SK-N-SH (cell line): ENCODE measurements around the gene NIF3L1. TPM values are rescaled to one million over a fixed set of nuclear protein-coding genes. Genes with fewer than 3 reads are reported as not detected.

Experiments
- CTCF ChIA-PET: fragments of 300-600, 350-600 bp; formaldehyde crosslinking; extraction: SDS; loops from one replicate; lab custom pipeline; 2021; lab: Yijun Ruan, JAX
- POLR2A ChIA-PET: fragments of 350-600 bp; sonication (Branson Sonifier 250); formaldehyde crosslinking; extraction: SDS; loops from one replicate; lab custom pipeline; 2020; ENCODE audit warnings: antibody characterized with exemption, inconsistent platforms; lab: Yijun Ruan, JAX
- DNase-seq: peaks from one replicate; pipeline ENCODE4 v3.0.0; 2012
- H2AFZ ChIP-seq: fragments of 200-600 bp; sonication (generic); 2 replicates; pipeline ENCODE4 v1.8.1; 2016; ENCODE audit warnings: antibody characterized with exemption, mild to moderate bottlenecking, low read depth
- H3F3A ChIP-seq: fragments of 200-600 bp; sonication (generic); replicated peaks from 2 replicates; pipeline ENCODE3; 2016; ENCODE audit warnings: antibody characterized with exemption, mild to moderate bottlenecking; ENCODE audit not compliant: insufficient read depth
- H3K27ac ChIP-seq, 2 experiments: fragments of 200-500 bp in 1 of 2; fragments of 200-600 bp in 1 of 2; sonication (Bioruptor generic) in 1 of 2; sonication (generic), shearing (Covaris generic) in 1 of 2; 2 replicates each; pipeline versions ENCODE4 v1.5.1 to v1.6.1; 2014 to 2016; ENCODE audit warnings: low read depth in 2 of 2, inconsistent platforms in 1 of 2, low read length in 1 of 2, mild to moderate bottlenecking in 1 of 2, mixed read lengths in 1 of 2
- H3K27me3 ChIP-seq: fragments of 200-600 bp; sonication (generic), shearing (Covaris generic); 2 replicates; pipeline ENCODE4 v1.6.1; 2016; ENCODE audit warnings: mixed run types; ENCODE audit not compliant: insufficient read depth
- H3K36me3 ChIP-seq, 2 experiments: fragments of 200-500 bp in 1 of 2; fragments of 200-600 bp in 1 of 2; sonication (Bioruptor generic) in 1 of 2; sonication (generic) in 1 of 2; replicated peaks in 1 of 2; 2 replicates each; pipeline versions ENCODE3 to v1.5.1; 2014 to 2016; ENCODE audit warnings: low read length in 1 of 2, mild to moderate bottlenecking in 1 of 2; ENCODE audit not compliant: insufficient read depth in 2 of 2, control insufficient read depth in 1 of 2
- H3K4me1 ChIP-seq, 2 experiments: fragments of 200-500 bp in 1 of 2; fragments of 200-600 bp in 1 of 2; sonication (Bioruptor generic) in 1 of 2; sonication (generic), shearing (Covaris generic) in 1 of 2; 2 replicates each; pipeline versions ENCODE4 v1.5.1 to v1.6.1; 2014 to 2016; ENCODE audit warnings: low read depth in 1 of 2, low read length in 1 of 2, mixed run types in 1 of 2; ENCODE audit not compliant: insufficient read depth in 2 of 2, control insufficient read depth in 1 of 2
- H3K4me2 ChIP-seq: fragments of 200-600 bp; sonication (generic), shearing (Covaris generic); 2 replicates; pipeline ENCODE4 v1.6.1; 2017; ENCODE audit warnings: mixed run types
- H3K4me3 ChIP-seq, 2 experiments: fragments of 200-500 bp in 1 of 2; fragments of 200-600 bp in 1 of 2; sonication (Bioruptor generic) in 1 of 2; sonication (generic), shearing (Covaris generic) in 1 of 2; 2 replicates each; pipeline versions ENCODE4 v1.5.1 to v1.8.1; 2014 to 2016; ENCODE audit warnings: low read depth in 2 of 2, inconsistent platforms in 1 of 2, low read length in 1 of 2, mild to moderate bottlenecking in 1 of 2, mixed read lengths in 1 of 2, moderate library complexity in 1 of 2
- H3K79me2 ChIP-seq: fragments of 200-600 bp; sonication (generic); 2 replicates; pipeline ENCODE4 v1.8.1; 2017; ENCODE audit warnings: mild to moderate bottlenecking; ENCODE audit not compliant: insufficient read depth
- H3K9ac ChIP-seq: fragments of 200-600 bp; sonication (generic); 2 replicates; pipeline ENCODE4 v1.6.1; 2017; ENCODE audit warnings: mixed run types
- H3K9me2 ChIP-seq: fragments of 200-600 bp; sonication (generic); 2 replicates; pipeline ENCODE4 v1.6.1; 2017; ENCODE audit warnings: mixed run types
- H3K9me3 ChIP-seq: fragments of 200-600 bp; sonication (generic); 2 replicates; pipeline ENCODE4 v1.6.1; 2017; ENCODE audit warnings: mixed run types, mild to moderate bottlenecking, moderate library complexity
- H4K20me1 ChIP-seq: fragments of 200-600 bp; sonication (generic); 2 replicates; pipeline ENCODE4 v1.6.1; 2017; ENCODE audit warnings: mild to moderate bottlenecking, mixed run types; ENCODE audit not compliant: insufficient read depth
- EP300 ChIP-seq, 2 experiments: IDR thresholded peaks; 2 replicates each; pipeline versions ENCODE4 v1.4.0 to v1.6.1; 2012; ENCODE audit warnings: borderline replicate concordance in 1 of 2, low read depth in 1 of 2, low read length in 1 of 2
- EZH2phosphoT487 ChIP-seq: fragments of 200-600 bp; sonication (generic); IDR thresholded peaks from 2 replicates; pipeline ENCODE4 v1.6.1; 2017; ENCODE audit warnings: low read depth, mixed run types, mild to moderate bottlenecking, antibody characterized with exemption, moderate library complexity, borderline replicate concordance
- FOXJ3 ChIP-seq: sonication (generic); formaldehyde crosslinking; IDR thresholded peaks from 2 replicates; pipeline ENCODE4 v1.5.1; 2020; ENCODE audit warnings: mild to moderate bottlenecking, missing genetic modification reagents
- FOXM1 ChIP-seq: IDR thresholded peaks from 2 replicates; pipeline ENCODE4 v1.4.0; 2012; ENCODE audit warnings: low read depth, mild to moderate bottlenecking
- GABPA ChIP-seq: IDR thresholded peaks from 2 replicates; pipeline ENCODE4 v1.4.0; 2012; ENCODE audit warnings: low read depth, mild to moderate bottlenecking
- GATA2 ChIP-seq: sonication (generic); formaldehyde crosslinking; IDR thresholded peaks from 2 replicates; pipeline ENCODE4 v1.5.0; 2020; ENCODE audit warnings: mild to moderate bottlenecking, missing genetic modification reagents
- NRF1 ChIP-seq: IDR thresholded peaks from 2 replicates; pipeline ENCODE4 v1.6.1; 2012; ENCODE audit warnings: low read depth, mild to moderate bottlenecking, low read length
- RFX5 ChIP-seq: IDR thresholded peaks from 2 replicates; pipeline ENCODE4 v1.6.1; 2012; ENCODE audit warnings: mild to moderate bottlenecking, improper control_type of control experiment, low read length
- SIN3A ChIP-seq: IDR thresholded peaks from 2 replicates; pipeline ENCODE4 v1.6.1; 2012; ENCODE audit warnings: low read depth, mild to moderate bottlenecking, low read length, moderate library complexity, borderline replicate concordance
- SMC3 ChIP-seq: IDR thresholded peaks from 2 replicates; pipeline ENCODE4 v1.6.1; 2012; ENCODE audit warnings: low read depth, low read length, improper control_type of control experiment
- TAF1 ChIP-seq: IDR thresholded peaks from 2 replicates; pipeline ENCODE4 v1.6.1; 2012; ENCODE audit warnings: low read depth, mild to moderate bottlenecking, low read length, moderate library complexity, borderline replicate concordance
- TCF12 ChIP-seq: IDR thresholded peaks from 2 replicates; pipeline ENCODE4 v1.4.0; 2012
- TEAD4 ChIP-seq: IDR thresholded peaks from 2 replicates; pipeline ENCODE4 v1.4.0; 2012; ENCODE audit warnings: mild to moderate bottlenecking, borderline replicate concordance; ENCODE audit not compliant: insufficient read depth
- WGBS: methylation state at CpG from one replicate; pipeline ENCODE4 v1.1.6; 2017; ENCODE audit warnings: low lambda C conversion rate; 5-methylcytosine and 5-hydroxymethylcytosine counted together
- polyA plus RNA-seq, 3 experiments: library from polyadenylated mRNA; depleted of rRNA; stranded (reverse); fragments of >200 nt; gene quantifications; 2 replicates each; pipeline ENCODE4 v1.2.3, GENCODE V29; 2012
- TF ChIP-seq, protein P1 (sequence below): IDR thresholded peaks from 2 replicates; pipeline ENCODE4 v1.4.0; 2012; ENCODE audit warnings: low read depth, borderline replicate concordance
- TF ChIP-seq, protein P2 (sequence below): IDR thresholded peaks from 2 replicates; pipeline ENCODE4 v1.6.1; 2012; ENCODE audit warnings: mild to moderate bottlenecking, low read depth, low read length, moderate library complexity
- TF ChIP-seq, protein P3 (sequence below): fragments of 200-600 bp; sonication (generic); IDR thresholded peaks from 2 replicates; pipeline ENCODE4 v1.6.1; 2017; ENCODE audit warnings: antibody characterized with exemption, mild to moderate bottlenecking, moderate library complexity

The NIF3L1 gene
- polyA plus RNA-seq, 1 of the 3 experiments (the other 2 are of a cell fraction): 52.4 TPM

DNA sequence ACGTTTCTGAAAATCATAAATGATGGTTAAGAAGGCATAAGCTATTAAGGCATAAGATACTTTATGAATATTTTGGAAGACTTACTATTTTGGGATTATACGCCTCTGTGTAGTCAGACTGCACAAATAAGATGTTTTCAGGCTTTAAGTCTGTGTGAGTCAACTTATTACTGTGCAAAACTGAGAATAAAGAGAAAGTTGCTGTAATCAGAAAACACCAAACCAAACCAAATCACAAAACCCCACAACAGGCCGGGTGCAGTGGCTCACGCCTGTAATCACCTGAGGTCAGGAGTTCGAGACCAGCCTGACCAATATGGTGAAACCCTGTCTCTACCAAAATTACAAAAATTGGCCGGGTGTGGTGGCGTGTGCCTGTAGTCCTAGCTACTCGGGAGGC is 32.4 kb upstream of the NIF3L1 start (continued):
- TF ChIP-seq, protein P1, sequence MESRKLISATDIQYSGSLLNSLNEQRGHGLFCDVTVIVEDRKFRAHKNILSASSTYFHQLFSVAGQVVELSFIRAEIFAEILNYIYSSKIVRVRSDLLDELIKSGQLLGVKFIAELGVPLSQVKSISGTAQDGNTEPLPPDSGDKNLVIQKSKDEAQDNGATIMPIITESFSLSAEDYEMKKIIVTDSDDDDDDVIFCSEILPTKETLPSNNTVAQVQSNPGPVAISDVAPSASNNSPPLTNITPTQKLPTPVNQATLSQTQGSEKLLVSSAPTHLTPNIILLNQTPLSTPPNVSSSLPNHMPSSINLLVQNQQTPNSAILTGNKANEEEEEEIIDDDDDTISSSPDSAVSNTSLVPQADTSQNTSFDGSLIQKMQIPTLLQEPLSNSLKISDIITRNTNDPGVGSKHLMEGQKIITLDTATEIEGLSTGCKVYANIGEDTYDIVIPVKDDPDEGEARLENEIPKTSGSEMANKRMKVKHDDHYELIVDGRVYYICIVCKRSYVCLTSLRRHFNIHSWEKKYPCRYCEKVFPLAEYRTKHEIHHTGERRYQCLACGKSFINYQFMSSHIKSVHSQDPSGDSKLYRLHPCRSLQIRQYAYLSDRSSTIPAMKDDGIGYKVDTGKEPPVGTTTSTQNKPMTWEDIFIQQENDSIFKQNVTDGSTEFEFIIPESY: no peak
- TF ChIP-seq RFX5: no peak
- no peak for TF ChIP-seq TAF1
- no peak for TF ChIP-seq SMC3

- WGBS: 85% methylated on average over 12 of the region's 12 CpGs
- Histone ChIP-seq H3K27me3 (no peaks in the 10 kb centered on the region), H3K4me1 (peaks cover 20 to 22% of the 10 kb centered on the region in 2 experiments; a peak in 3 of 4 replicates), H3K79me2 (peaks cover 89% of the 10 kb centered on the region), H3K4me3 (0 out of 4 replicates have a peak overlapping the region, but pooled peaks of 1 of the 2 experiments have one; percentile 96), H3K9me2 (no peaks in the 10 kb centered on the region), H3K36me3 (peaks cover 50 to 72% of the 10 kb centered on the region in 2 experiments), H3K9ac (no peak overlapping the region; the same call in 1 of the 2 replicates), H2AFZ (no peak overlapping the region), H4K20me1 (peaks cover 79% of the 10 kb centered on the region), H3K9me3 (no peaks in the 10 kb centered on the region), H3F3A (peaks cover 20% of the 10 kb centered on the region), H3K27ac (no peak overlapping the region; a peak in 1 of 4 replicates), H3K4me2 (peak overlapping the region; percentile 73; the same call in 1 of the 2 replicates)
- ChIA-PET POLR2A (no interaction called here), CTCF (interaction anchor here (1.7 kb wide), 1 partner anchor 10 kb away, joined by 4 read pairs; no protein-coding TSS in a partner anchor)
- DNase-seq: no peak
- no peak for TF ChIP-seq FOXJ3 (CRISPR knock-in tag)
- TF ChIP-seq TAF1: no peak
- no peak for TF ChIP-seq TCF12
Measured at GRCh38 chr2:200860092-200860795, 28.9 kb upstream of the NIF3L1 start.

- Histone ChIP-seq H3K36me3 (peaks cover 45 to 58% of the 10 kb centered on the region in 2 experiments), H3K79me2 (peaks cover 78% of the 10 kb centered on the region), H4K20me1 (peaks cover 68% of the 10 kb centered on the region), H3K9ac (peak overlapping the region; percentile 96; the same call in 1 of the 2 replicates), H3K9me2 (no peaks in the 10 kb centered on the region), H3K9me3 (no peaks in the 10 kb centered on the region), H3K4me1 (peaks cover 20 to 23% of the 10 kb centered on the region in 2 experiments; a peak in 3 of 4 replicates), H2AFZ (no peak overlapping the region), H3K4me3 (peak overlapping the region; percentile 94 to 96), H3K4me2 (peak overlapping the region; percentile 73), H3F3A (peaks cover 15% of the 10 kb centered on the region), H3K27me3 (no peaks in the 10 kb centered on the region), H3K27ac (peak overlapping the region in 1 of 2 experiments; percentile 30; a peak in 2 of 4 replicates)
- POLR2A ChIA-PET: no interaction called here
- no peak for DNase-seq
- 38% methylated on average over 4 of the region's 4 CpGs for WGBS
- CTCF ChIA-PET: no interaction called here
- TF ChIP-seq EZH2phosphoT487 (no peak), SIN3A (no peak), NRF1 (no peak), TEAD4 (no peak), TCF12 (no peak), EP300 (IDR thresholded peaks at IDR 0.05; ENCODE audit: borderline replicate concordance in 1 of 2, low read depth in 1 of 2, low read length in 1 of 2) (no peak), GATA2 (CRISPR knock-in tag) (no peak), SMC3 (no peak), FOXM1 (no peak), GABPA (no peak)
- TF ChIP-seq, protein P2, sequence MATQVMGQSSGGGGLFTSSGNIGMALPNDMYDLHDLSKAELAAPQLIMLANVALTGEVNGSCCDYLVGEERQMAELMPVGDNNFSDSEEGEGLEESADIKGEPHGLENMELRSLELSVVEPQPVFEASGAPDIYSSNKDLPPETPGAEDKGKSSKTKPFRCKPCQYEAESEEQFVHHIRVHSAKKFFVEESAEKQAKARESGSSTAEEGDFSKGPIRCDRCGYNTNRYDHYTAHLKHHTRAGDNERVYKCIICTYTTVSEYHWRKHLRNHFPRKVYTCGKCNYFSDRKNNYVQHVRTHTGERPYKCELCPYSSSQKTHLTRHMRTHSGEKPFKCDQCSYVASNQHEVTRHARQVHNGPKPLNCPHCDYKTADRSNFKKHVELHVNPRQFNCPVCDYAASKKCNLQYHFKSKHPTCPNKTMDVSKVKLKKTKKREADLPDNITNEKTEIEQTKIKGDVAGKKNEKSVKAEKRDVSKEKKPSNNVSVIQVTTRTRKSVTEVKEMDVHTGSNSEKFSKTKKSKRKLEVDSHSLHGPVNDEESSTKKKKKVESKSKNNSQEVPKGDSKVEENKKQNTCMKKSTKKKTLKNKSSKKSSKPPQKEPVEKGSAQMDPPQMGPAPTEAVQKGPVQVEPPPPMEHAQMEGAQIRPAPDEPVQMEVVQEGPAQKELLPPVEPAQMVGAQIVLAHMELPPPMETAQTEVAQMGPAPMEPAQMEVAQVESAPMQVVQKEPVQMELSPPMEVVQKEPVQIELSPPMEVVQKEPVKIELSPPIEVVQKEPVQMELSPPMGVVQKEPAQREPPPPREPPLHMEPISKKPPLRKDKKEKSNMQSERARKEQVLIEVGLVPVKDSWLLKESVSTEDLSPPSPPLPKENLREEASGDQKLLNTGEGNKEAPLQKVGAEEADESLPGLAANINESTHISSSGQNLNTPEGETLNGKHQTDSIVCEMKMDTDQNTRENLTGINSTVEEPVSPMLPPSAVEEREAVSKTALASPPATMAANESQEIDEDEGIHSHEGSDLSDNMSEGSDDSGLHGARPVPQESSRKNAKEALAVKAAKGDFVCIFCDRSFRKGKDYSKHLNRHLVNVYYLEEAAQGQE: no peak
- TF ChIP-seq, protein P3, sequence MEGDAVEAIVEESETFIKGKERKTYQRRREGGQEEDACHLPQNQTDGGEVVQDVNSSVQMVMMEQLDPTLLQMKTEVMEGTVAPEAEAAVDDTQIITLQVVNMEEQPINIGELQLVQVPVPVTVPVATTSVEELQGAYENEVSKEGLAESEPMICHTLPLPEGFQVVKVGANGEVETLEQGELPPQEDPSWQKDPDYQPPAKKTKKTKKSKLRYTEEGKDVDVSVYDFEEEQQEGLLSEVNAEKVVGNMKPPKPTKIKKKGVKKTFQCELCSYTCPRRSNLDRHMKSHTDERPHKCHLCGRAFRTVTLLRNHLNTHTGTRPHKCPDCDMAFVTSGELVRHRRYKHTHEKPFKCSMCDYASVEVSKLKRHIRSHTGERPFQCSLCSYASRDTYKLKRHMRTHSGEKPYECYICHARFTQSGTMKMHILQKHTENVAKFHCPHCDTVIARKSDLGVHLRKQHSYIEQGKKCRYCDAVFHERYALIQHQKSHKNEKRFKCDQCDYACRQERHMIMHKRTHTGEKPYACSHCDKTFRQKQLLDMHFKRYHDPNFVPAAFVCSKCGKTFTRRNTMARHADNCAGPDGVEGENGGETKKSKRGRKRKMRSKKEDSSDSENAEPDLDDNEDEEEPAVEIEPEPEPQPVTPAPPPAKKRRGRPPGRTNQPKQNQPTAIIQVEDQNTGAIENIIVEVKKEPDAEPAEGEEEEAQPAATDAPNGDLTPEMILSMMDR: no peak
Measured at GRCh38 chr2:200861617-200862155, 27.5 kb upstream of the NIF3L1 start.
